NCI-H2196 (cell line): ENCODE results near the gene KLHL29.
A peak's percentile ranks its signal among the peaks of the same experiment; 100 is the strongest.
"Not testable (repeated sequence)": the region's sequence is repeated elsewhere in the genome, so short reads cannot be mapped to it uniquely, and the experiment has no call there.

Experiments used
- DNase-seq: peaks from one replicate; lab custom pipeline; 2025; ENCODE audit not compliant: unreplicated experiment; lab: John Stamatoyannopoulos, UW

KLHL29 gene

DNA sequence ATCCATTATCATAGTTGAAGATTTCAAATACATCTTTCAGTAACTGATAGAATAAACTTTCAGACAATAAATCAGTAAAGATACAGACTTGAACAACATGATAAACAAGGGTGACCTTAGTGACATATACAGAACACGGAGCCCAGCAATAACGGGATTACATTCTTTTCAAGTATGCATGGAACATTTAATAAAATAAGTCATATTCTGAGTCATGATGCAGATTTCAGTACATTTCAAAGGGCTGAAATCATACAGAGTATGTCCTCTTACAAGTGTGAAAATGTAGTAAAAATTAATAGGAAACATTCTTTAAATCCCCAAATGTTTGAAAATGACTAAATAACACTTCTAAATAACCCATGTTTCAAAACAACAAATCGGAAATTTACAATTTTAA lies 17.2 kb upstream of the KLHL29 start:
- DNase-seq, result no peak

- DNase-seq, result no peak
Observed at GRCh38 chr2:23373666-23374065, 11.3 kb upstream of the KLHL29 start.

GRCh38 chr2:23375448-23375847 lies 9.5 kb upstream of the KLHL29 start:
- DNase-seq, result peak; percentile 41

- no peak for DNase-seq
Observed at GRCh38 chr2:23376075-23376474, 8.9 kb upstream of the KLHL29 start.

DNA sequence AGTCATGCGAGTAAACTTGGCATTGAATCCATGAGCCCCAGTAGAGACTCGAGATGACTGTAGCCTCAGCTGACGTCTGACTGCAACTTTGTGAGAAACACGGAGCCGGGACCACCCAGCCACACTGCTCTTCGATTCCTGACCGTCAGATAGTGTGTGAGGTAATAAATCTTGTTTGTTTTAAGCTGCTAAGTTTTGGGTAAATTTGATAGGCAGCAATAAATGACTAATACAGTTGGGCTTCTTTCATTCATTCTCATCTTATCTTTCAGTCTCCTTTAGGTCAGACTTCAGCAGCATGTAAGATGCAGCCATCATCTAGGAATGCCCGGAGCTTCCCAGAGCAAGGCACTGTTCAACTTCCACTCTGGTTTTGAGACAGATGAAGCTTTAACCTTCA lies 8.0 kb upstream of the KLHL29 start:
- DNase-seq, result no peak

GRCh38 chr2:23377771-23378170 lies 7.2 kb upstream of the KLHL29 start:
- DNase-seq, result no peak

DNA sequence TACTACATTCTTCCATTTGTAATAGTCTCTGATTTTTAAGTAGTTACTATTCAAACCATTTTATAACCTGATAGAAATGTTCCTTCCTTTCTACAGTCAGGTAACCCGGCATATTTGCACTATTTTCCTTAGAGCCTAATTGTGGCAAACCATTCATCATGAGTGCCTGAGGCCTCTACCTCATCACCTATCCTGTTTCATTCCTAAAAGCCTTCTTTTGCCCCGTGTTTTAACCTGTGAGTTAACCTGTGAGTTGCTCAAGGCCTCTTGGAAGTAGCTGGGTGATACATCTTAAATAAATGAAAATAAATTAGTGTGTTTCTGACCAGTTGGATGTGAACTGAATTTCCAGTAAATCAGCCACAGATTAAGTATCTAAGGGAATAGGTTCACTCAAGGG lies 6.5 kb upstream of the KLHL29 start:
- no peak for DNase-seq

- DNase-seq, result no peak
Observed at GRCh38 chr2:23379220-23379695, 5.7 kb upstream of the KLHL29 start.

- peak; percentile 20 for DNase-seq
Observed at GRCh38 chr2:23380562-23381065, 4.4 kb upstream of the KLHL29 start.

DNA sequence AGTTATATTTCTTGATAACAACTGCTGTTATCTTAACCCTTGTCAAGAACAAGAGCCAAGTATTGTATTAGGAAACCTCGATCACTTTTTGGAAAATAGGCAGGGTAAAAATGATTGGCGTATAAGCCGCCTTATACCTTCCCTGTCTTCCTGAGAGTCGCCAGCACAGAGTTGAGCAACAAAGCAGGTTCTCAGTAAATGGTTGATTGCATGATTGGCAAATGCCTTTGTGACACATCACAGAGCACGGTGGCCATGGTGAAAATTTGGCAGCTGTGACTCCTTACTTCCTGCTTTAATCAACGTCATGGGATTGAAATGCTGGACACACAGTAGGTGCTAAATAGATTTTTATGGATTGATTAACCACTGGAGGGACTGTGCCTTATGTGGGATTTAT lies 3.9 kb upstream of the KLHL29 start:
- peak; percentile 74 for DNase-seq

DNA sequence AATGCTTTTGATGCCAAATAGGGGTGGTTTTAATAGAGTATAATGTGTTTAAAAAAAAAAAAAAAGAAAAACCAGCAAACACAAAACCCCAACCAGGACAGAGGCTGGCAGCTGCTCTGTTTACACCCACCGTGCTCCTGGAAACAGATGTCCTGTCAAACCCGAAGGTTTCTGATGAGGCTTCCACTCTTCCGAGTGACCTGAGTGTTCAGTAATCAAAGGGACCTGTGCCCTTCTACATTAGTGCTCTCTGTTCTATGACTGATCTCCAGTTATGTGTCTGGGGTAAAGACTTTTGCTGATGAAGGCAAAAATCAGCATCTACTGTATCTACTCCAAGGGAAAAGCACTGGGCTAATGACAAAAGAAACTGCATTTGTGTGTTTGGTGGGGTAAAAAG lies 3.5 kb upstream of the KLHL29 start:
- DNase-seq, result no peak

GRCh38 chr2:23383100-23383499 lies 1.9 kb upstream of the KLHL29 start:
- no peak for DNase-seq

DNA sequence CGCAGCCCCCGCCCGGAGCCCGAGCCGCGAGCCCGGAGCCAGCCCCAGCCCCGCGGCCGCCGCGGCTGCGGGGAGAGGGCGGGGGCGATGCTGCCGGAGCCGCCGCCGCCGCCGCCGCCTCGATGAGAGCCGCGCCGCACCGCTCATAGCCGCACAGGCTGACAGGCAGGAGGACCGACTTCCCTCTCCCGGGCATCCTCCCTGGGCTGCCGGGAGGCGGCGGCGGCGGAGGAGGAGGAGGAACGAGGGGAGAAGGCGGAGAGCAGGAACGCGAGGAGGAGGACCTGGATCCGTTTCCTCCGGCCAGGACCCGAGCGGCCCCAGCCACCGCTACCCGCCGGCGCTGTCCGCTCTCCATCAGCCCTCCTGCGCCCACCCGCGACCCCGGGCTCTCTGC lies 370 bp downstream of the KLHL29 start:
- peak; percentile 26 for DNase-seq

- peak; percentile 26 for DNase-seq
Observed at GRCh38 chr2:23385748-23386338, 864 bp downstream of the KLHL29 start.

DNA sequence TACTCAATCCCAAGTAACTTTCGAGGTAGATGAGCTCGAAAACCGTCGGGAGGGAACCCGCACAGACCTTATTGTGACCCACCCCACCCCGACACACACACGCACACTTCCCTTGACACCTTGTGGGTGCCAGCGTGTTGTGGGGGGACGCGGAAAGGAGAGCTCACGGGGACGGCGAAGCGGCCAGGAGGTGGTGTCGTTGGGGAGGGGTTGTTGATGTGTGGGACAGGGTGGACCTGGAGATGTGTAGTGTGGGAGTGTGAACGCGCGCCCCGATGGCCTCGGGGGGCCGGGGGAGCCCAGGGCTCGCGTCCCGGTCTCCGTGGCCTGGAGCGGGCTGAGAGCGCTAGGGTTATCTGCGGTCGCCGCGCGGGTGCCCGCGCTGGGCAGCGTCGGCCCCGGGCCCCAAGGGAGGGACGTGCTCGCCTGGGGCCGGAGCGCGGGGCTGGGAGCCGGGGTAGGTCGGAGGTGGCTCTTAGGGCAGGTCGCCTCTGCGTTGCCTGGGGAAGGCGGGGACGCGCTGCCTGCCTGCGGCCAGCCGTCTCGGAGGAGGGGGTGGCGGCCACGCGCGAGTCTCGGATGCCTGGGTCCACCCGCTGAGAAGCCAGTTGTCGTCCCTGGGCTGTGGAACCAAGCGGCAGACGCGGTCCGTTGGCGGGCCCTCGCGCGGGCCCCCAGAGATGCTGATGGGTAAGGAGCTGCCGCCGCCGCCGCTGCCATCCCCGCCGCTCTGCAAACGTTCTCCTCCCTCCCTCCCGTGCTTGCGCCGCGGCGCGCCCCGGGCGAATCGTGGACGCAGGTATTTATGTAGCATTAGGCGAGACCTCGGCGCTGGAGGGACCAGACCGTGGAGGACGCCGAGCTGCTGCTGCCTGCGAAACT lies 1.6 kb downstream of the KLHL29 start:
- DNase-seq, result no peak

DNA sequence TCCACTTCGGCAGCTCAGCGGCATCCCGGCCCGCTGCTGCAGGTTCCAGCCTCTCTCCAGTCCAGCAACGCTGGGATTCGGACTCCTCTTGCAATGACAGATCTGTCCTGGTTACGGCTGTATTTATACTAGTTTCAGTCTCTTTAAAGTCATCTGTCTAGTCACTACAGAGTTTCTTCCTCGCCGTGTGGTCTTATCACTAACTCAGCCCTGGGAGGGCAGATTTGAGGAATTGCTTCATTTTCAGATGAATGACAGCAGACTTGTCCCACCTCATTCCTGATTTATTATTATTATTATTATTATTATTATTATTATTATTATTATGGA lies 2.2 kb downstream of the KLHL29 start:
- no peak for DNase-seq

- no peak for DNase-seq
Observed at GRCh38 chr2:23387845-23388244, 2.9 kb downstream of the KLHL29 start.

DNA sequence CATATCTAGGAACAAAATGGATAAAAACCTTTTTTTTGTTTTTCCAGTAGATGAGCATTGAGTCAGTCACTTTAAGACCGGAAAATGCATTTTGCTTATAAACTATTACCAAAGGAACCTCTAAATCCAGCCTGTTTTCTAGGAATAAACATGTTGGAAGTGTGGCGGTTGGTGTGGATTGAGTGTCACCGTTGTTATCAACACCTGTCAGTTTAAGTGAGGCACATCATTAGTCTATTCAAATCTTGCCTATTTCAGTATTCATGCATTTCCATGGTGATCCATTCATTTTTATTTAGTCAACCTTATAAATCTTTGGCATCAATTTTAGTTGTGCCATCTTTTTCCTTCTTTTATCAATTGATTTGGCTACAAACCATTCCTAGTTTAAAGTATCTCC lies 3.3 kb downstream of the KLHL29 start:
- DNase-seq, result no peak

GRCh38 chr2:23388756-23389514 lies 4.0 kb downstream of the KLHL29 start:
- no peak for DNase-seq

DNA sequence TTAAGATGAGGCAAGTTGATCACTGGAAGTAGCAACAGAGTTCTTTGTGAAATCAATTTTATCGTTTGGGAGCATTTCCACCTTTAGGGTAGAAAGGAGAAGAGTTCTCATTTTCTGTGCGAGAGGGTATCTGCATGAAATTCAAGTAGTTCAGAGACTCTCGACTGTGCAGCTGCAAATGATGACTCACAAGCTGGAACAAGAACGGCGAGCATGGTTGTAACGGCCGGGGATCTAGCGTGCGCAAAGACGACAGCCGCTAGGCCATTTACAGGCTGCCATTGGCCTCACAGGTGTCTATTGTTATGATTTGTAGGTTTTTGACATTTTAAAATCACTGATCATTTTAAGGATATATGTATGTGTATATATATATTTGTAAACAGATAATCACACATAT lies 5.2 kb downstream of the KLHL29 start:
- DNase-seq, result no peak

- DNase-seq, result not testable (repeated sequence)
Observed at GRCh38 chr2:23391237-23391736, 6.3 kb downstream of the KLHL29 start.

GRCh38 chr2:23393722-23394121 lies 8.7 kb downstream of the KLHL29 start:
- no peak for DNase-seq
